Activated CD4-positive, alpha-beta T cell treated with anti-CD3 and anti-CD28 coated beads for 4 hours (primary cell): ENCODE data around the gene ZDHHC21.

Experiments
- DNase-seq, 2 donors: peaks; one replicate each; pipeline ENCODE4 v3.0.0-alpha.2; 2020

The ZDHHC21 gene

GRCh38 chr9:14597171-14597799 lies 95.9 kb downstream of the ZDHHC21 start:
- no peak for DNase-seq

GRCh38 chr9:14593406-14593805 lies 99.8 kb downstream of the ZDHHC21 start:
- no peak for DNase-seq

DNA sequence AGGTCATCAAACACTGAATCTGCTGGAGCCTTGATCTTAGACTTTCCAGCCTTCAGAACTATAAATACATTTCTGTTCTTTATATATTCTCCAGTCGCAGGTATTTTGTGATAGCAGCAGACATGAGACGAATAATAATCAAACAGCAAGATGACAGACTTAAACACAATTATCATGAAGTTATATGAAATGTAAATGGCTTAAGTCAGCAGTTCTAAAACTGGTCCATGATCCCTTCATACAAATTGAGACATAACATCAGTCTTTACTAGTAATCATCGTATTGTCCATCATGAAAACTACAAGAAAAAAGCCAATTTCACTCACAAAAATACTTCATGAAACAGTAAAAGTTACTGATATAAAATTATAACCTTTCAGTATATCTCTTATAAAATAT lies 101.8 kb downstream of the ZDHHC21 start:
- DNase-seq, result no peak

DNA sequence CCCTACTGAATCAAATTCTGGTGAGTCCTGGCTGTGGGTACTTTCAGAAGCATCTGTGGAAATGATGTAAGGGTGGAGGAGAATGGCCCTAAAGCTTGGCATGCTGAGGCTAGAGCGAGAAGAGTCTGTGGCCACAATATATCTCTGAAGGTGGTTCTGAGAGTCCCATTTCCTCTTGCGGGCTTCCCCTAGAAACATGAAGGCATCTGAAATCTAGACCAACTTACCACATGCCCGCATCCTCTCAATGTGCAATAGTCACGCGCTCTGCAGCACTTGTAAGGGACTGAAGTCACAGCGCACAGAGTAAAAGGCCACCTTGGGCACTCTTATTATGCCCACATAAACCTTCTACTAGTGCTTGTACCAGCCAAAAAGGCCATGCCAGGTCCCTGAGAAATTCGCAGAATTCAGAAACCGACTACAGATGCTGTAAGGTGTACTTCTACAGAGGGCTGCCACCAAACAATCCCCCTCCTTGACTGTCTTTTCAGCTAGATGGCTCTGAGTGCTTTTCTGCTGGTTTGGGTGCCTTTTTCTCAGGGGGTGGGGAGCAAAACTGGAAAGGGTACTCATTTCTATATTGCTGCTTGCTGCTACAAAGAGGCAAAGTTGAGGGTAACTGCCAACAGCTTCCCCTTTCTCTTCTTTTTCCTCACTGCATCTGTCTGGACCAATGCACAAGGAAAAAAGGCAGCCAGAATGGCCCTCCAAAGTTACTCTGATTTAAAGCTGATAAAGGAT lies 107.3 kb downstream of the ZDHHC21 start:
- DNase-seq, result no peak

DNA sequence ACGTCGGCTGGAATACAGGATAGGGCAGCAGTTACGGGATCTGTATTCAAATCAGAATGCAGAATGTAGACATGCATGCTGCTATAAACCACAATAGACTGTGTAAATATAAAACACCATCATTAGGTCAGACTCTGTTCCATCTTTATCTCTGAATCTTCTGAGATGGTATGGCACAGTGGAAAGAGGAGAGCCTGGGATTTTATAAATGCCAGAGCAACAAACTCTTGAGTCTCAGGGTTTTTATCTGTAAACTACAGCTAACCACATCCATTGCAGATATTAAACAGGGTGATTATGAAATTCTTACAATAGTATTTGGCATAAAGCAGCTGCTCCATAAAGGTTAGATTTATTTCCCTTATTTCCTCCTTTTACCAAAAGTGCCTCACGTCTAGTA lies 108.7 kb downstream of the ZDHHC21 start:
- no peak for DNase-seq

- DNase-seq, result no peak
Measured at GRCh38 chr9:14578030-14578429, 115.2 kb downstream of the ZDHHC21 start.

GRCh38 chr9:14574173-14574572 lies 119.1 kb downstream of the ZDHHC21 start:
- DNase-seq, result no peak

GRCh38 chr9:14573319-14573718 lies 119.9 kb downstream of the ZDHHC21 start:
- DNase-seq, result no peak

GRCh38 chr9:14565352-14566016 lies 127.7 kb downstream of the ZDHHC21 start:
- no peak for DNase-seq

- no peak for DNase-seq
Measured at GRCh38 chr9:14563902-14564624, 129.2 kb downstream of the ZDHHC21 start.

- no peak for DNase-seq
Measured at GRCh38 chr9:14561929-14562405, 131.3 kb downstream of the ZDHHC21 start.
